COR-L47 (cell line): ENCODE measurements around the gene SEMA3E.
"Not testable (repeated sequence)": the region's sequence is repeated elsewhere in the genome, so short reads cannot be mapped to it uniquely, and the experiment has no call there.

Source experiments
- DNase-seq: peaks from one replicate; lab custom pipeline; 2025; lab: John Stamatoyannopoulos, UW

SEMA3E gene

GRCh38 chr7:83486536-83486935, 162.4 kb downstream of the SEMA3E start:
- no peak for DNase-seq

DNA sequence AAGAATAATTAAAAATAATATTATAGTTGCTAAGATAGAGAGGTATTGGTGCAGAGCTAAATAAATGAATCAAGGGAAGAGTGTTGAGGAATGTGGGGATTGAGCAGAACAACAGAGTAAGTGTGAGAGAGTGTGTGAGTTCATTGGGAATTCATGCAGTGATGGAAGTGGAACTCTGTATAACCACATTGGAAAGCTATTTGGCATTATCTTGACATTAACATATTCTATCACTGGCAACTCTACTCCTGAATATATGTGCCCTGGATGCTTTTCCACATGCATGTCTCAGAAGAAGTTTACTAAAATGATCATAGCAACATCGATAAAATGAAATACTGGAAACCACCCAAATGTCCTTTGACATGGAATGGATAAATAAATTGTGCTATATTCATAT, 164.1 kb downstream of the SEMA3E start:
- no peak for DNase-seq

DNA sequence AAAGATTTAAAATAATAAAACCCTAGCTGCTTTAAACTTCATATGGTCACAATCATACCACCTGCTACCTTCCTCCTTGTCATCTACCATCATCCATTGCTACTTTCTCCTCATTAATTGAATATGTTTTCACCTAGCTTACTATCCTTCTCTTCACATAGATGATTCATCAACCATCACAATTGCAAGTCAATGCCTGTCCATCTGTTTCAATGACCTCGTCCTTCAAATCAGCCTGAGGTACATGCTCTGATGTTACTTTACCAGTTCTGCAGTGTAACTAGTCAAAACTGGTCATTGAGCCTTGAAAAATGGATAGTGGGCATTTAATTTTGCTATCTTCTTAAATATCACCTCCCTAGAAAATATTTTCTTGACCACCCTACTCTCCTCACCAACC, 164.7 kb downstream of the SEMA3E start:
- DNase-seq, result no peak

GRCh38 chr7:83478616-83479015, 170.3 kb downstream of the SEMA3E start:
- DNase-seq, result no peak

- DNase-seq, result peak; percentile 31
These were observed 172.4 kb downstream of the SEMA3E start for GRCh38 chr7:83476511-83477050.

- no peak for DNase-seq
These were observed 173.5 kb downstream of the SEMA3E start for GRCh38 chr7:83475420-83475819.

- no peak for DNase-seq
These were observed 176.6 kb downstream of the SEMA3E start for GRCh38 chr7:83472376-83472775.

- DNase-seq, result no peak
These were observed 179.4 kb downstream of the SEMA3E start for GRCh38 chr7:83469491-83469890.

GRCh38 chr7:83469076-83469475, 179.9 kb downstream of the SEMA3E start:
- no peak for DNase-seq

DNA sequence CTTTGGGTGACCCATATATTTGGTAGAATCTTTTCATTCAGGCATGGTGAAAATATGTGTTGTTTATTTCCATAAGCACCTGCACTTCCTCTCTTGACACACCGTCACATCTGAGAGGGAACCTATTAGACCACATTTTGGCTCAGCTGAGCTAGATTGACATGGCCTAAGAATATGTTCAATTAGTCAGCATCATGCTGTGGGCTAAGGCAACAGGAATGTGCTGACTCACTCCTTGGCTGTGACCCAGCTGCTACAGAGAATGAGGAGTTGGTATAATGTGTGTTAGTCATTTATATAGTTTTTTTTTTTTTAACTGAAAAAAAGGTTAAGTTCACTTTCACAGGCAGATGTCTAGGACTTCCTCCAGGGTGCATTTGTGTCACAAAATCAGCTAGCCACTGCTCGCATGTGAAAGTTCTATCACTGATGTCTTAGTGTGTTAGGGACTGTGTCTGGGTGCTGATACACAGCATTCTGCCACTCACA, 180.6 kb downstream of the SEMA3E start:
- DNase-seq, result peak; percentile 45

- DNase-seq, result no peak
These were observed 181.4 kb downstream of the SEMA3E start for GRCh38 chr7:83467493-83467892.

DNA sequence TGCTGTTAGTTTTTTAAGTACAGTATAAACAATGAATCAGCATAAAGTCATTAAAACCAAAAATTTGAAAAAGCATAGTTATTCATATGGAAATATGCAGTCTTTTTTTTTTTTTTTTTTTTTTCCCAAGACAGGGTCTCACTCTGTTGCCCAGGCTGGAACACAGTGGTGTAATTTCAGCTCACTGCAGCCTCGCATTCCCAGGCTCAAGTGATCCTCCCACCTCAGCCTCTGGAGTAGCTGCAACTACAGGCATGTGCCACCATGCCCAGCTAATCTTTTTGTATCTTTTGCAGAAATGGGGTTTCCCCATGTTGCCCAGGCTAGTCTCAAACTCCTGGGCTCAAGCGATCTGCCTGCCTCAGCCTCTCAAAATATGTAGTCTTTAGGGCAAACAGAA, 182.0 kb downstream of the SEMA3E start:
- DNase-seq, result no peak

GRCh38 chr7:83466187-83466923, 182.6 kb downstream of the SEMA3E start:
- DNase-seq, result no peak

DNA sequence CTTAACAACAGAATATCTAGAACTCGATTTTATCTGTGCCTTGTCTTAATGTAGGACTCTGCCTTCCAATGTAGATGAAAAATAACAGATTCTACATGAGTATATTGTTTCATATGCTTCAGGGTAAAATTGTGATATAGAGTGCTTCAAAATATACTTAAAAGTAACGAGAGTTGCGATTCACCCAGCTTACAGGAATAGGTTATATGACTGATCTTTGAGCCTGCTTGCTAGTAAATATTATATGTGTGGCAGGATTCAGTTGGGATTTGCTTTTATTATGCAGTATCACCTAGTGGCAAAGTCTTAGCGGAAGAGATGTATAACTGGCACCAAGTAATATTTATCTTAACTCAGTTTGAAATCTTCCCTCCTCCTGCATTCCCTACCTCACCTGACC, 183.3 kb downstream of the SEMA3E start:
- no peak for DNase-seq

- DNase-seq, result not testable (repeated sequence)
These were observed 187.1 kb downstream of the SEMA3E start for GRCh38 chr7:83461820-83462219.

DNA sequence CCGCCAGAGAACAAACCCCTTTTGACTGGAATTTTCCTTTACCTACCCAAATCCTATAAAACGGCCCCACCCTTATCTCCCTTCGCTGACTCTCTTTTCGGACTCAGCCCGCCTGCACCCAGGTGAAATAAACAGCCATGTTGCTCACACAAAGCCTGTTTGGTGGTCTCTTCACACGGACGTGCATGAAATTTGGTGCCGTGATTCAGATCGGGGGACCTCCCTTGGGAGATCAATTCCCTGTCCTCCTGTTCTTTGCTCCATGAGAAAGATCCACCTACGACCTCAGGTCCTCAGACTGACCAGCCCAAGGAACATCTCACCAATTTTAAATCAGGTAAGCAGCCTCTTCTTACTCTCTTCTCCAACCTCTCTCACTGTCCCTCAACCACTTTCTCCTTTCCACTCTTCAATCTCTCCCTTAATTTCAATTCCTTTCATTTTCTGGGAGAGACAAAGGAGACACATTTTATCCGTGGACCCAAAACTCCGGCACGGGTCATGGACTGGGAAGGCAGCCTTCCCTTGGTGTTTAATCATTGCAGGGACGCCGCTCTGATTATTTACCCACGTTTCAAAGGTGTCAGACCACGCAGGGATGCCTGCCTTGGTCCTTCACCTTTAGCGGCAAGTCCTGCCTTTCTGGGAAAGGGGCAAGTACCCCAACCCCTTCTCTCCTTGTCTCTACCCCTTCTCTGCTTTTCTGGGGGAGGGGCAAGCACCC, 188.8 kb downstream of the SEMA3E start:
- not testable (repeated sequence) for DNase-seq

DNA sequence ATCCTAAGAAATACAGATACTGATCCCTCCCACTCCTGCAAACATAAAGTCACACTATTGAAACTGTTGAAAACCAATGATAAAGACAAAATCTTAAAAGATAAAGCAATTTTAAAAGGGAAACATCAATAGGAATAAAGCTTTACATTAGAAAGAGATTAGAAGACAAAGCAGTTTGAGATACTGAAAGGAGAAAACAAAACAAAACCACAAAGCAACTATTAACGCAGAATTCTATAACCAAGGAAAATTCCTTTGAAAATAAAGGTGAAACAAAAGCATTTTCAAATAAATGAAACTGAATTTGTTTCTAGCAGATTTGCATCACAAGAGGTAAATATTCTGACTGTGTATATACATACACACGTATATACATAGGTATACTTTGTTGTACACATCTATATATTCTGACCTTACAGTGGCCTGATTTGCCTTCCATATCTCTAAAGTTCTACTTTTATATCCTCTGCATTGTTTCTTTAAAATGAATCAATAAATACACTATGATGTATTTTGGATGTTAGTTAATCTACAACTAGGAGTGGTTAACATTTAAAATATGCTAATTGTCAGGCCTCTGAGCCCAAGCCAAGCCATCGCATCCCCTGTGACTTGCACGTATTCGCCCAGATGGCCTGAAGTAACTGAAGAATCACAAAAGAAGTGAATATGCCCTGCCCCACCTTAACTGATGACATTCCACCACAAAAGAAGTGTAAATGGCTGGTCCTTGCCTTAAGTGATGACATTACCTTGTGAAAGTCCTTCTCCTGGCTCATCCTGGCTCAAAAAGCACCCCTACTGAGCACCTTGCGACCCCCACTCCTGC, 189.6 kb downstream of the SEMA3E start:
- not testable (repeated sequence) for DNase-seq

DNA sequence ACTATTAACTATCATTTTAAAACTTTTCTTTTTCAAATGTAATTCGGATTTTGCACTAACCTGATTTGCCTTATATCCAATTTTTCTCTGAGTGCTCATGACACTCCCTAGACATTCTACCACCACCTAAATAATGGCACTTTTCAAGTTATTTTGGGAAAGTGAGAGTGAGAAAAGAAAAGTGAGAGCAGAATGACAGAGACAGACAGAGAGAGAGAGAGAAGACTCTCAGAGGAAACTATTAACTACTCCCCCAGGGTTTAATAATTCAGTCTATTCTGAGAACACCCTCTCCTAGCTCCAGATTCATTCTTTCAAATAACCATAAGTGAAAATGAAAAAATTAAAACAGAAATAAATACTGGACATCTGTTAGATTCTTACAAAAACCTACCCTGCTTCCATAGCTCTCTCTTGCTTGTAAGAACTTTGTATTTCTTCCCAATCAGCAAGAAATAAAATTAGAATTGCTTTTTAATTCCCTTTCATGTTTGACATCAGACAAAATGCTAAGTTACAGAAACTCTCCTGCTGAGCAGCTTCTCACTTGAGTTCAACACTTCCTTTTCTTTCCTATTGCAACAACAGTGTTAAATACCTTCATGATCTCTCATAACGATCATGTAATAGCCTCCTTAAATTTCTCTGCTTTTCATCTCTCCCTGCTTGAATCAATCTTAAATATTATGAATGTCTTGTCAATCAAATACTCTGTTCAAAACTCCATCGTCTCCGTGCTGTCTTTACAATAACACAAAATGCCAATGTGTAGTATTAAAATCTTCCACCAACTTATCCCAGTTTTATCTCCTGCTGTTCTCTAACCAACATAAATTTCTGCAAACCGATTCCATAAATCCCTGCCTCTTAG, 191.7 kb downstream of the SEMA3E start:
- no peak for DNase-seq

- no peak for DNase-seq
These were observed 192.5 kb downstream of the SEMA3E start for GRCh38 chr7:83456413-83456812.

DNA sequence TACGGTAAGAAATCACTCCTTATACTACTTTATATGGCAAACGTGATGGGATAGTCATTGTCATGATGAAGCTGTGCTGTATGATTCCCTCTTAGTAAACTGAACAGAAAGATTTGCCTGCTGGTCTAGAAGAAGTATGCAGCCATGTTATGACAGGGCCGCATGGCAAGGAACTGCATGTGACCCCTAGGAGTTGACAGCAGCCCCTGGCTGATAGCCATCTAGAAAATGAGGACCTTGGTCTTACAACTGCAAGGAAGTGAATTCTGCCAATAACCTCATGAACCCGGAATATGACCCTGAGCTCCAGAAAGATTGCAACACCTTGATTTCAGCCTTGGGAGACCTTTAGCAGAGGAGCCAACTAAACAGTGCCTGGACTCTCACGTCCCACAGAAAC, 193.3 kb downstream of the SEMA3E start:
- no peak for DNase-seq

- no peak for DNase-seq
These were observed 196.7 kb downstream of the SEMA3E start for GRCh38 chr7:83452256-83452655.
